Liver (tissue), 9 donors: ENCODE data around the gene MAN2A1. TPM values are rescaled to one million over a fixed set of nuclear protein-coding genes. Genes with fewer than 3 reads are reported as not detected.

ENCODE experiments used
- DNase-seq: peaks from one replicate; pipeline ENCODE4 v3.0.0-alpha.2; 2017; ENCODE audit warnings: low spot score
- H3K27ac ChIP-seq, 2 donors: one replicate each; pipeline ENCODE4 v1.7.0; 2013; ENCODE audit warnings: inconsistent platforms in 2 of 2, low read length in 2 of 2, control low read depth in 1 of 2, low read depth in 1 of 2, mild to moderate bottlenecking in 1 of 2
- H3K27me3 ChIP-seq, 4 donors: one replicate each; pipeline versions ENCODE4 v1.6.1 to v1.7.0; 2013; ENCODE audit warnings: low read length in 3 of 4, inconsistent platforms in 1 of 4, mild to moderate bottlenecking in 1 of 4, moderate library complexity in 1 of 4; ENCODE audit not compliant: control insufficient read depth in 4 of 4, insufficient read depth in 4 of 4
- H3K36me3 ChIP-seq, 4 donors: one replicate each; pipeline versions ENCODE4 v1.6.1 to v1.7.0; 2013; ENCODE audit warnings: low read length in 3 of 4, mild to moderate bottlenecking in 3 of 4, low read depth in 1 of 4, moderate library complexity in 1 of 4; ENCODE audit not compliant: control insufficient read depth in 4 of 4, insufficient read depth in 3 of 4
- H3K4me1 ChIP-seq, 4 donors: one replicate each; pipeline versions ENCODE4 v1.6.1 to v1.7.0; 2013; ENCODE audit warnings: low read length in 3 of 4, mild to moderate bottlenecking in 3 of 4, moderate library complexity in 1 of 4; ENCODE audit not compliant: control insufficient read depth in 4 of 4, insufficient read depth in 4 of 4
- H3K4me3 ChIP-seq, 3 donors: one replicate each; pipeline versions ENCODE4 v1.6.1 to v1.7.0; 2013; ENCODE audit warnings: low read length in 3 of 3, control low read depth in 1 of 3, low read depth in 1 of 3, mild to moderate bottlenecking in 1 of 3
- H3K9ac ChIP-seq, 2 donors: one replicate each; pipeline ENCODE4 v1.7.0; 2013; ENCODE audit warnings: low read length in 2 of 2, mild to moderate bottlenecking in 2 of 2, moderate library complexity in 2 of 2, control low read depth in 1 of 2, low read depth in 1 of 2
- H3K9me3 ChIP-seq, 4 donors: one replicate each; pipeline versions ENCODE4 v1.6.1 to v1.7.0; 2013; ENCODE audit warnings: low read length in 3 of 4; ENCODE audit not compliant: control insufficient read depth in 4 of 4
- FOXA2 ChIP-seq: IDR thresholded peaks from 2 replicates; pipeline ENCODE4 v1.6.1; 2016; ENCODE audit warnings: antibody characterized with exemption
- GABPA ChIP-seq, 2 donors: IDR thresholded peaks in 1 of 2; conservative IDR thresholded peaks in 1 of 2; 2 replicates each; pipeline ENCODE4 v1.6.1; 2016; ENCODE audit warnings: antibody characterized with exemption in 2 of 2, mild to moderate bottlenecking in 1 of 2, moderate library complexity in 1 of 2
- HNF4A ChIP-seq, 2 donors: conservative IDR thresholded peaks; 2 replicates each; pipeline ENCODE4 v1.6.1; 2016; ENCODE audit warnings: antibody characterized with exemption in 2 of 2, mild to moderate bottlenecking in 2 of 2
- JUND ChIP-seq, 2 donors: IDR thresholded peaks; 2 replicates each; pipeline ENCODE4 v1.6.1; 2016; ENCODE audit warnings: antibody characterized with exemption in 2 of 2
- NR2F2 ChIP-seq: IDR thresholded peaks from 2 replicates; pipeline ENCODE4 v1.6.1; 2016; ENCODE audit warnings: antibody characterized with exemption
- RXRA ChIP-seq, 2 donors: IDR thresholded peaks; 2 replicates each; pipeline ENCODE4 v1.6.1; 2017 to 2018; ENCODE audit warnings: antibody characterized with exemption in 2 of 2, mild to moderate bottlenecking in 1 of 2
- SP1 ChIP-seq: IDR thresholded peaks from 2 replicates; pipeline ENCODE4 v1.6.1; 2018; ENCODE audit warnings: antibody characterized with exemption, mild to moderate bottlenecking
- TAF1 ChIP-seq: conservative IDR thresholded peaks from 2 replicates; pipeline ENCODE4 v1.6.1; 2016; ENCODE audit warnings: antibody characterized with exemption, mild to moderate bottlenecking
- WGBS: extraction: QIAGEN DNeasy Blood & Tissue Kit; methylation state at CpG from one replicate; pipeline ENCODE4 v1.1.7; 2013; 5-methylcytosine and 5-hydroxymethylcytosine counted together
- polyA plus RNA-seq, 2 donors: library from polyadenylated mRNA; stranded (reverse) in 1 of 2; unstranded in 1 of 2; fragments of 200-250 nt in 1 of 2; fragments of >200 nt in 1 of 2; fragmentation: Nextera tagmentation in 1 of 2; extraction: Ambion mirVana in 1 of 2; gene quantifications; one replicate each; pipeline versions ENCODE4 v1.2.1 to v1.2.3, GENCODE V29; 2013 to 2015
- total RNA-seq, 2 donors: library from RNA; depleted of rRNA; stranded (reverse); fragments of >200 nt; gene quantifications; one replicate each; pipeline ENCODE4 v1.2.3, GENCODE V29; 2014
- TF ChIP-seq, protein P1 (sequence below): IDR thresholded peaks from 2 replicates; pipeline ENCODE4 v1.6.1; 2016; ENCODE audit warnings: antibody characterized with exemption, mild to moderate bottlenecking
- TF ChIP-seq, protein P2 (sequence below): IDR thresholded peaks from 2 replicates; pipeline ENCODE4 v1.6.1; 2016; ENCODE audit warnings: antibody characterized with exemption
- TF ChIP-seq, protein P3 (sequence below): IDR thresholded peaks from 2 replicates; pipeline ENCODE4 v1.6.1; 2016; ENCODE audit warnings: antibody characterized with exemption
- TF ChIP-seq, protein P4 (sequence below): fragments of 150-350 bp; IDR thresholded peaks from 2 replicates; pipeline ENCODE4 v1.5.1; 2017; ENCODE audit warnings: improper control_type of control experiment, low read depth, low read length; ENCODE audit not compliant: missing input control
- donor health status: healthy.
- donor health status: healthy.
- donor health status: healthy.
- donor health status: healthy.
- donor health status: healthy.

MAN2A1 gene
- total and polyA plus RNA-seq, 4 donors: 21.4 to 82.8 (median 47.3) TPM

DNA sequence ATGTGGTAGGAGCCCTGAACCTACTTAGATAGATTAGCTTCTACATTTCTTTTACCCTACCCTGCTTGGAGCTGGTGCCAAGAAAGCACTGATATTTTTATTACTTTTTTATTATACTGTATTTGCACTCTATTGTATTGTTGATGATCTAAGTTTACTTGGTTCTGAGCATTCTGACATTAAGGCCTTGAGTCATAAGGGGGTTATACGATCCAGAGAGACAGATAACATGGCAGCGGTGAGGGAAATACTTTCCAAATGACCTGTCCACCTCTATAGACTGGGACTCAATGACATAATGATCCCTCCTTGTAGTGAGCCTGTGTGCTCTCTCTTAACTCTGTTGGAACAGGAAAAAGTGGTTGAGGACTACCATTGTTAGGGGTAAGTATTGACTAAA lies 176.3 kb downstream of the MAN2A1 start (continued):
- TF ChIP-seq, protein P1, sequence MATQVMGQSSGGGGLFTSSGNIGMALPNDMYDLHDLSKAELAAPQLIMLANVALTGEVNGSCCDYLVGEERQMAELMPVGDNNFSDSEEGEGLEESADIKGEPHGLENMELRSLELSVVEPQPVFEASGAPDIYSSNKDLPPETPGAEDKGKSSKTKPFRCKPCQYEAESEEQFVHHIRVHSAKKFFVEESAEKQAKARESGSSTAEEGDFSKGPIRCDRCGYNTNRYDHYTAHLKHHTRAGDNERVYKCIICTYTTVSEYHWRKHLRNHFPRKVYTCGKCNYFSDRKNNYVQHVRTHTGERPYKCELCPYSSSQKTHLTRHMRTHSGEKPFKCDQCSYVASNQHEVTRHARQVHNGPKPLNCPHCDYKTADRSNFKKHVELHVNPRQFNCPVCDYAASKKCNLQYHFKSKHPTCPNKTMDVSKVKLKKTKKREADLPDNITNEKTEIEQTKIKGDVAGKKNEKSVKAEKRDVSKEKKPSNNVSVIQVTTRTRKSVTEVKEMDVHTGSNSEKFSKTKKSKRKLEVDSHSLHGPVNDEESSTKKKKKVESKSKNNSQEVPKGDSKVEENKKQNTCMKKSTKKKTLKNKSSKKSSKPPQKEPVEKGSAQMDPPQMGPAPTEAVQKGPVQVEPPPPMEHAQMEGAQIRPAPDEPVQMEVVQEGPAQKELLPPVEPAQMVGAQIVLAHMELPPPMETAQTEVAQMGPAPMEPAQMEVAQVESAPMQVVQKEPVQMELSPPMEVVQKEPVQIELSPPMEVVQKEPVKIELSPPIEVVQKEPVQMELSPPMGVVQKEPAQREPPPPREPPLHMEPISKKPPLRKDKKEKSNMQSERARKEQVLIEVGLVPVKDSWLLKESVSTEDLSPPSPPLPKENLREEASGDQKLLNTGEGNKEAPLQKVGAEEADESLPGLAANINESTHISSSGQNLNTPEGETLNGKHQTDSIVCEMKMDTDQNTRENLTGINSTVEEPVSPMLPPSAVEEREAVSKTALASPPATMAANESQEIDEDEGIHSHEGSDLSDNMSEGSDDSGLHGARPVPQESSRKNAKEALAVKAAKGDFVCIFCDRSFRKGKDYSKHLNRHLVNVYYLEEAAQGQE: no peak
- no peak for TF ChIP-seq JUND (IDR thresholded peaks at IDR 0.05)

DNA sequence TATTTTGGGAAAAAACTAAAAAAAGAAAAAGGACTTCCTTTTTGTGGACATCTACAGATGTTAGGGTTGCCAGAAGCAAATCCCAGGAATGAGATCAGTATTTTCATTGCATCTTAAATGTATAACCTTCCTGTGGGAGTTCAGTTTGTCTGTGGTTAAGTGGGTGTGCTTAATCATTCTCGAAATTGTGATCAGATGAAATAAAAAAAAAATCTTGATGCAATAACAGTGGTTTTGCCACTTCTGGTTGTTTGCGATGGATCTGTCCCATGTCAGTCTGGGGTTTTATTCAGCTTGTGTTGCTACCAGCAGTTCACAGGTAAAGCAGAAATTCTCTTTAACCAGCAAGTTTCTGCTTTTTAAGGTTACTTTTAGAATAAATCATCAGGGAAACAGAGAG lies 179.0 kb downstream of the MAN2A1 start:
- no peak for TF ChIP-seq FOXA2
- TF ChIP-seq TAF1: no peak
- TF ChIP-seq RXRA (IDR thresholded peaks at IDR 0.05): no peak
- TF ChIP-seq, protein P2, sequence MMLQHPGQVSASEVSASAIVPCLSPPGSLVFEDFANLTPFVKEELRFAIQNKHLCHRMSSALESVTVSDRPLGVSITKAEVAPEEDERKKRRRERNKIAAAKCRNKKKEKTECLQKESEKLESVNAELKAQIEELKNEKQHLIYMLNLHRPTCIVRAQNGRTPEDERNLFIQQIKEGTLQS: no peak
- TF ChIP-seq NR2F2: no peak
- no peak for TF ChIP-seq SP1
- TF ChIP-seq, protein P3, sequence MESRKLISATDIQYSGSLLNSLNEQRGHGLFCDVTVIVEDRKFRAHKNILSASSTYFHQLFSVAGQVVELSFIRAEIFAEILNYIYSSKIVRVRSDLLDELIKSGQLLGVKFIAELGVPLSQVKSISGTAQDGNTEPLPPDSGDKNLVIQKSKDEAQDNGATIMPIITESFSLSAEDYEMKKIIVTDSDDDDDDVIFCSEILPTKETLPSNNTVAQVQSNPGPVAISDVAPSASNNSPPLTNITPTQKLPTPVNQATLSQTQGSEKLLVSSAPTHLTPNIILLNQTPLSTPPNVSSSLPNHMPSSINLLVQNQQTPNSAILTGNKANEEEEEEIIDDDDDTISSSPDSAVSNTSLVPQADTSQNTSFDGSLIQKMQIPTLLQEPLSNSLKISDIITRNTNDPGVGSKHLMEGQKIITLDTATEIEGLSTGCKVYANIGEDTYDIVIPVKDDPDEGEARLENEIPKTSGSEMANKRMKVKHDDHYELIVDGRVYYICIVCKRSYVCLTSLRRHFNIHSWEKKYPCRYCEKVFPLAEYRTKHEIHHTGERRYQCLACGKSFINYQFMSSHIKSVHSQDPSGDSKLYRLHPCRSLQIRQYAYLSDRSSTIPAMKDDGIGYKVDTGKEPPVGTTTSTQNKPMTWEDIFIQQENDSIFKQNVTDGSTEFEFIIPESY: no peak
- TF ChIP-seq, protein P1: no peak
- TF ChIP-seq HNF4A (conservative IDR thresholded peaks at IDR 0.05): no peak
- TF ChIP-seq, protein P4, sequence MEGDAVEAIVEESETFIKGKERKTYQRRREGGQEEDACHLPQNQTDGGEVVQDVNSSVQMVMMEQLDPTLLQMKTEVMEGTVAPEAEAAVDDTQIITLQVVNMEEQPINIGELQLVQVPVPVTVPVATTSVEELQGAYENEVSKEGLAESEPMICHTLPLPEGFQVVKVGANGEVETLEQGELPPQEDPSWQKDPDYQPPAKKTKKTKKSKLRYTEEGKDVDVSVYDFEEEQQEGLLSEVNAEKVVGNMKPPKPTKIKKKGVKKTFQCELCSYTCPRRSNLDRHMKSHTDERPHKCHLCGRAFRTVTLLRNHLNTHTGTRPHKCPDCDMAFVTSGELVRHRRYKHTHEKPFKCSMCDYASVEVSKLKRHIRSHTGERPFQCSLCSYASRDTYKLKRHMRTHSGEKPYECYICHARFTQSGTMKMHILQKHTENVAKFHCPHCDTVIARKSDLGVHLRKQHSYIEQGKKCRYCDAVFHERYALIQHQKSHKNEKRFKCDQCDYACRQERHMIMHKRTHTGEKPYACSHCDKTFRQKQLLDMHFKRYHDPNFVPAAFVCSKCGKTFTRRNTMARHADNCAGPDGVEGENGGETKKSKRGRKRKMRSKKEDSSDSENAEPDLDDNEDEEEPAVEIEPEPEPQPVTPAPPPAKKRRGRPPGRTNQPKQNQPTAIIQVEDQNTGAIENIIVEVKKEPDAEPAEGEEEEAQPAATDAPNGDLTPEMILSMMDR: no peak
- TF ChIP-seq GABPA (IDR thresholded peaks at IDR 0.05 in 1 of 2, conservative IDR thresholded peaks at IDR 0.05 in 1 of 2): no peak
- DNase-seq: no peak
- WGBS: 82% methylated on average over 2 of the region's 2 CpGs

More for the DNA sequence above, 179.0 kb downstream of the MAN2A1 start:
- Histone ChIP-seq H3K9me3 (no peaks in the 10 kb centered on the region), H3K9ac (no peak overlapping the region), H3K27me3 (no peaks in the 10 kb centered on the region), H3K27ac (no peak overlapping the region), H3K4me1 (no peaks in the 10 kb centered on the region), H3K4me3 (no peak overlapping the region), H3K36me3 (peaks cover 1 to 35% (median 25%) of the 10 kb centered on the region in 4 donors)
